Suprapubic skin (tissue), 4 donors: ENCODE results near the gene HLA-F.

ENCODE experiments used
- CTCF ChIP-seq, 2 donors: fragments of 200-600 bp in 1 of 2; fragments of 450-650 bp in 1 of 2; sonication (generic) in 1 of 2; IDR thresholded peaks; one replicate each; pipeline ENCODE4 v1.5.1; 2016 to 2019; ENCODE audit warnings: antibody characterized with exemption in 2 of 2, mild to moderate bottlenecking in 1 of 2, moderate library complexity in 1 of 2
- EP300 ChIP-seq: sonication (generic); formaldehyde crosslinking; IDR thresholded peaks from one replicate; pipeline ENCODE4 v1.6.1; 2017; ENCODE audit warnings: antibody characterized with exemption
- POLR2A ChIP-seq, 2 donors: fragments of 450-650 bp; IDR thresholded peaks; one replicate each; pipeline ENCODE4 v1.6.1; 2017; ENCODE audit warnings: antibody characterized with exemption in 2 of 2, mild to moderate bottlenecking in 2 of 2, moderate library complexity in 2 of 2
- POLR2AphosphoS5 ChIP-seq, 3 donors: sonication (generic); formaldehyde crosslinking; IDR thresholded peaks; one replicate each; pipeline ENCODE4 v1.6.1; 2017; ENCODE audit warnings: antibody characterized with exemption in 3 of 3

- TF ChIP-seq POLR2AphosphoS5 (IDR thresholded peaks at IDR 0.05), result no peak
- TF ChIP-seq CTCF (IDR thresholded peaks at IDR 0.05), result no peak
- no peak for TF ChIP-seq POLR2A (IDR thresholded peaks at IDR 0.05)
- TF ChIP-seq EP300, result no peak
Observed at GRCh38 chr6:29745855-29746449, 22.7 kb downstream of the HLA-F start.
